Body of pancreas (tissue), 4 donors: ENCODE results near the gene ZNF230.

ENCODE experiments used
- CTCF ChIP-seq, 7 experiments: fragments of 450-650 bp in 4 of 7; fragments of 200-600 bp in 3 of 7; sonication (generic) in 3 of 7; IDR thresholded peaks; one replicate each; pipeline ENCODE4 v1.5.1; 2016 to 2019; ENCODE audit warnings: antibody characterized with exemption in 7 of 7
- POLR2A ChIP-seq, 3 donors: fragments of 450-650 bp; IDR thresholded peaks; one replicate each; pipeline ENCODE4 v1.6.1; 2016; ENCODE audit warnings: antibody characterized with exemption in 3 of 3, mild to moderate bottlenecking in 2 of 3

DNA sequence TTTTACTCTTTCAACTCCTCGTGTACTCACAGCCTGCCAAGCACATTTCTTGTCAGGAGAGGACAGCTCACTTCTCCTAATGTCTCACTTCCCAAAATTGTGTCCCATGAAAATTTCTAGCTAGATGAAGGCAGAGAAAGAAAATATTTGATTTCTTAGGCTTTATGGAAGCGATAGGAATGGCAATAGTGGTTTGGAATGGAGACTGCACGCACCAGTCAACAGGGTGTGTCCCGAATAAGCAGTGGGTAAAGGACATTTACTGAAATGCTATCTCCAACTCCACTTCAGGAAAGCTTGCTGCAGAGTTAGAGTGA lies 22.1 kb downstream of the ZNF230 start:
- TF ChIP-seq CTCF (IDR thresholded peaks at IDR 0.05) (no peak), POLR2A (IDR thresholded peaks at IDR 0.05) (no peak)
